A549 (cell line): ENCODE results near the gene PKDCC. TPM values are rescaled to one million over a fixed set of nuclear protein-coding genes. Genes with fewer than 3 reads are reported as not detected.

Source experiments
- ATAC-seq, 2 experiments: fragments of 200-7000 bp in 1 of 2; fragments of >200 bp in 1 of 2; cut with Nextera tagmentation in 1 of 2; cut with Tn5 transposase in 1 of 2; 3 replicates each; pipeline versions ENCODE4 v1.8.0 to v1.9.1; 2018 to 2020; ENCODE audit warnings: mild to moderate bottlenecking in 1 of 2, moderate library complexity in 1 of 2
- CTCF ChIA-PET: fragments of 300-600 bp; sonication (Branson Sonifier 250); formaldehyde crosslinking; extraction: SDS; loops from one replicate; lab custom pipeline; 2021; ENCODE audit warnings: antibody characterized with exemption, inconsistent platforms; lab: Yijun Ruan, JAX
- POLR2A ChIA-PET: fragments of 350-600 bp; formaldehyde crosslinking; extraction: SDS; loops from one replicate; lab custom pipeline; 2021; ENCODE audit warnings: antibody characterized with exemption, inconsistent platforms; lab: Yijun Ruan, JAX
- DNase-seq, 2 experiments: peaks; one replicate each; pipeline versions ENCODE4 v3.0.0 to v3.0.0-alpha.2; 2011 to 2016; ENCODE audit warnings: low read depth in 1 of 2, low spot score in 1 of 2
- FAIRE-seq: peaks from 2 replicates; lab custom pipeline; 2011; peaks lifted over from hg19 to GRCh38; lab: Jason Lieb, UNC
- H3K27ac ChIP-seq, 2 experiments: fragments of >200 bp; sonication (Bioruptor Twin); formaldehyde crosslinking; 3 replicates each; pipeline ENCODE4 v1.5.1; 2016 to 2017
- H3K4me1 ChIP-seq: fragments of >200 bp; sonication (Bioruptor Twin); formaldehyde crosslinking; 3 replicates; pipeline ENCODE4 v1.6.1; 2016
- H3K4me2 ChIP-seq: fragments of >200 bp; sonication (Bioruptor Twin); formaldehyde crosslinking; 3 replicates; pipeline ENCODE4 v1.6.1; 2016
- H3K4me3 ChIP-seq: fragments of >200 bp; sonication (Bioruptor Twin); formaldehyde crosslinking; 3 replicates; pipeline ENCODE4 v1.5.1; 2016
- H3K9me3 ChIP-seq: fragments of >200 bp; sonication (Bioruptor Twin); formaldehyde crosslinking; 3 replicates; pipeline ENCODE4 v1.6.1; 2016
- ATOH8 ChIP-seq: fragments of 250-450 bp; sonication (Bioruptor Pico); IDR thresholded peaks from 2 replicates; pipeline ENCODE4 v1.5.0; 2020; ENCODE audit warnings: low read depth, mild to moderate bottlenecking, moderate library complexity
- BCL3 ChIP-seq: fragments of >200 bp; sonication (Bioruptor Twin); formaldehyde crosslinking; IDR thresholded peaks from 3 replicates; pipeline ENCODE4 v1.6.1; 2016
- BHLHE40 ChIP-seq: IDR thresholded peaks from 2 replicates; pipeline ENCODE4 v1.6.1; 2012; ENCODE audit warnings: low read depth, low read length, inconsistent platforms
- CHD2 ChIP-seq: fragments of 150-350 bp; IDR thresholded peaks from 2 replicates; pipeline ENCODE4 v1.6.1; 2014; ENCODE audit warnings: low read length; ENCODE audit not compliant: partially characterized antibody
- CHD4 ChIP-seq: fragments of 200-600 bp; sonication (generic); IDR thresholded peaks from 2 replicates; pipeline ENCODE4 v1.6.1; 2016; ENCODE audit warnings: antibody characterized with exemption, mild to moderate bottlenecking, borderline replicate concordance
- CTCF ChIP-seq: fragments of >200 bp; sonication (Bioruptor Twin); formaldehyde crosslinking; IDR thresholded peaks from 3 replicates; pipeline ENCODE4 v1.5.1; 2016
- E2F6 ChIP-seq: IDR thresholded peaks from 2 replicates; pipeline ENCODE4 v1.6.1; 2012; ENCODE audit warnings: low read depth, borderline replicate concordance
- EHF ChIP-seq: fragments of 250-450 bp; sonication (Bioruptor Pico); IDR thresholded peaks from 2 replicates; pipeline ENCODE4 v1.5.0; 2020; ENCODE audit warnings: mild to moderate bottlenecking
- GATA3 ChIP-seq: IDR thresholded peaks from 2 replicates; pipeline ENCODE4 v1.6.1; 2012; ENCODE audit warnings: borderline replicate concordance
- HDAC2 ChIP-seq: fragments of 200-600 bp; sonication (generic); IDR thresholded peaks from 2 replicates; pipeline ENCODE4 v1.6.1; 2016
- HEYL ChIP-seq: fragments of 250-450 bp; sonication (Bioruptor Pico); IDR thresholded peaks from 2 replicates; pipeline ENCODE4 v1.8.0; 2021; ENCODE audit warnings: mild to moderate bottlenecking, moderate library complexity
- HMGXB4 ChIP-seq: fragments of 250-450 bp; sonication (Bioruptor Pico); IDR thresholded peaks from 2 replicates; pipeline ENCODE4 v1.5.0; 2021; ENCODE audit warnings: mild to moderate bottlenecking, moderate library complexity, borderline replicate concordance
- HOXA7 ChIP-seq: fragments of 250-450 bp; sonication (Bioruptor Pico); IDR thresholded peaks from 2 replicates; pipeline ENCODE4 v1.5.0; 2020; ENCODE audit warnings: mild to moderate bottlenecking, moderate library complexity
- HOXB5 ChIP-seq: fragments of 250-450 bp; sonication (Bioruptor Pico); IDR thresholded peaks from 2 replicates; pipeline ENCODE4 v1.5.0; 2020; ENCODE audit warnings: mild to moderate bottlenecking, moderate library complexity
- JUNB ChIP-seq: fragments of >200 bp; sonication (Bioruptor Twin); formaldehyde crosslinking; IDR thresholded peaks from 2 replicates; pipeline ENCODE4 v1.6.1; 2016
- KDM1A ChIP-seq: fragments of 200-600 bp; sonication (generic); IDR thresholded peaks from 2 replicates; pipeline ENCODE4 v1.6.1; 2016; ENCODE audit warnings: low read depth, mild to moderate bottlenecking
- KDM5A ChIP-seq: fragments of 200-600 bp; sonication (generic); IDR thresholded peaks from 2 replicates; pipeline ENCODE4 v1.6.1; 2016; ENCODE audit warnings: antibody characterized with exemption, mild to moderate bottlenecking
- MAFK ChIP-seq: fragments of 450-650 bp; IDR thresholded peaks from 2 replicates; pipeline ENCODE4 v1.6.1; 2014; ENCODE audit not compliant: partially characterized antibody
- MAZ ChIP-seq: fragments of 150-350 bp; IDR thresholded peaks from 2 replicates; pipeline ENCODE4 v1.6.1; 2014; ENCODE audit warnings: antibody characterized with exemption, low read depth, low read length, borderline replicate concordance
- PHF8 ChIP-seq: fragments of 200-600 bp; sonication (generic); IDR thresholded peaks from 2 replicates; pipeline ENCODE4 v1.6.1; 2016; ENCODE audit warnings: low read depth, mild to moderate bottlenecking, antibody characterized with exemption, moderate library complexity, borderline replicate concordance
- POLR2A ChIP-seq: IDR thresholded peaks from 2 replicates; pipeline ENCODE4 v1.6.1; 2012; ENCODE audit warnings: mild to moderate bottlenecking, low read length
- POLR2AphosphoS2 ChIP-seq: conservative IDR thresholded peaks from 2 replicates; pipeline ENCODE4 v1.6.1; 2012; ENCODE audit warnings: low read length, improper control_type of control experiment, inconsistent platforms
- RAD21 ChIP-seq, 2 experiments: fragments of >200 bp in 1 of 2; sonication (Bioruptor Twin) in 1 of 2; formaldehyde crosslinking in 1 of 2; IDR thresholded peaks in 1 of 2; conservative IDR thresholded peaks in 1 of 2; 2 replicates in 1 of 2; 3 replicates in 1 of 2; pipeline ENCODE4 v1.6.1; 2012 to 2018; ENCODE audit warnings: inconsistent platforms in 1 of 2
- RFX5 ChIP-seq: fragments of 450-650 bp; IDR thresholded peaks from 2 replicates; pipeline ENCODE4 v1.7.1; 2014; ENCODE audit warnings: antibody characterized with exemption, mild to moderate bottlenecking, moderate library complexity
- SMC3 ChIP-seq: fragments of >200 bp; sonication (Bioruptor Twin); formaldehyde crosslinking; IDR thresholded peaks from 3 replicates; pipeline ENCODE4 v1.6.1; 2018; ENCODE audit warnings: inconsistent platforms
- ZC3H11A ChIP-seq: fragments of 450-650 bp; IDR thresholded peaks from 2 replicates; pipeline ENCODE4 v1.6.1; 2014; ENCODE audit warnings: antibody characterized with exemption, mild to moderate bottlenecking
- ZFP36 ChIP-seq: fragments of 450-650 bp; IDR thresholded peaks from 2 replicates; pipeline ENCODE4 v1.6.1; 2014; ENCODE audit warnings: borderline replicate concordance; ENCODE audit not compliant: partially characterized antibody
- WGBS: methylation state at CpG from one replicate; pipeline ENCODE4 v1.1.6; 2017; ENCODE audit errors: missing lambda C conversion rate; 5-methylcytosine and 5-hydroxymethylcytosine counted together
- polyA plus RNA-seq, 4 experiments: library from polyadenylated mRNA; depleted of rRNA in 3 of 4; stranded (reverse); fragments of >200 nt; fragmentation: RNase III in 1 of 4; extraction: RNeasy Plus Mini Kit Qiagen cat#74134 plus additional on column Dnase treatment in 1 of 4; gene quantifications; 2 replicates in 3 of 4; 3 replicates in 1 of 4; pipeline ENCODE4 v1.2.3, GENCODE V29; 2011 to 2017

Gene PKDCC
- polyA plus RNA-seq, 2 of the 4 experiments (the other 2 are of a cell fraction): 30.0 to 64.5 TPM

- TF ChIP-seq SMC3: peak; percentile 99
- TF ChIP-seq BHLHE40: no peak
- no peak for TF ChIP-seq GATA3
- TF ChIP-seq CTCF: peak; percentile 99
- no peak for TF ChIP-seq JUNB
- no peak for TF ChIP-seq RFX5
- no peak for TF ChIP-seq BCL3
- no peak for TF ChIP-seq E2F6
- TF ChIP-seq RAD21 (conservative IDR thresholded peaks at IDR 0.05 in 1 of 2, IDR thresholded peaks at IDR 0.05 in 1 of 2): peak; percentile 98 to 99
- no peak for TF ChIP-seq POLR2A
- TF ChIP-seq HOXA7 (CRISPR knock-in tag): no peak
- TF ChIP-seq ATOH8 (CRISPR knock-in tag): no peak
- no peak for TF ChIP-seq CHD4
- TF ChIP-seq, all 56 proteins: peak for 4
These were observed 48.1 kb downstream of the PKDCC start (continued) for GRCh38 chr2:42095923-42096408.

GRCh38 chr2:42096869-42097591 lies 49.2 kb downstream of the PKDCC start:
- ChIA-PET POLR2A (interaction anchor here (0.5 kb wide), 1 partner anchor 131 kb away, joined by 3 read pairs; no protein-coding TSS in a partner anchor), CTCF (interaction anchor here (0.6 to 8.3 kb wide), 54 partner anchors 9 to 566 kb away, joined by 3 to 133 read pairs (median 4); partner anchors contain the start of gene COX7A2L)
- ATAC-seq: no peak; a peak in 2 of 6 replicates
- H3K9me3 ChIP-seq: 0 out of 3 replicates have a peak, but pooled peaks cover 5% of the 10 kb centered on the region
- no peak for DNase-seq
- no peak for FAIRE-seq
- H3K4me3 ChIP-seq: no peak overlapping the region
- peak overlapping the region in 1 of 2 experiments; percentile 70; a peak in 3 of 6 replicates for H3K27ac ChIP-seq
- WGBS: 80% methylated on average over 10 of the region's 10 CpGs
- H3K4me2 ChIP-seq: no peak overlapping the region
- peaks cover 30% of the 10 kb centered on the region for H3K4me1 ChIP-seq
- TF ChIP-seq MAFK (no peak), BHLHE40 (no peak), HDAC2 (no peak), MAZ (no peak), EHF (CRISPR knock-in tag) (no peak), HOXB5 (CRISPR knock-in tag) (no peak), ZC3H11A (no peak), POLR2AphosphoS2 (no peak), ATOH8 (CRISPR knock-in tag) (no peak), CHD2 (no peak), KDM1A (no peak), CTCF (no peak), KDM5A (no peak), PHF8 (no peak), HEYL (CRISPR knock-in tag) (no peak), E2F6 (no peak), HMGXB4 (CRISPR knock-in tag) (no peak), ZFP36 (no peak)
